Measurements from ENCODE around the gene GSTK1.

GSTK1 gene

DNA sequence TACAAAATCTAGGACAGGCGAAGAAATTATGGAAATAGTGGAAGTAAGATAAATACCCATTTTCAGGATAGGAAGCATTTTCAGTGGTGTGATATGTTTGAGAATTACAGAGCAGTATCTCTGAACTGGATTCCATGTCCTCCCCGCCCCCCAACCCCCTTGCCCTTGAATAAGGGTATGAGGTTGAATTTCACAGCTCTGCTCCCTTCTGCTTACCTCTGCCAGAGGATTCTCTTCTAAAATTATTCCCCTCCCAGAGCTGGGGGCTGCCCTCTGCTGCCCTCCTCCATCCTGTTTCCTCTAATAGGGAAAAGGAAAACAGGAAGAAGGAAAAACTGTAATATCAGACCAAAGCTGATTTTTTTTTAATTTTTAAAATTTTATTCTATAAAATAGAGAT, 45.4 kb downstream of the GSTK1 start:
- Histone ChIP-seq H3K9me2 (replicated peaks; ENCODE audit: control insufficient read depth, low read length) (no peaks in the 10 kb centered on the region), H3K36me3 (ENCODE audit: control insufficient read depth, low read length) (peaks cover 60% of the 10 kb centered on the region), H3K9me3 (ENCODE audit: control insufficient read depth, insufficient read depth, low read length) (no peaks in the 10 kb centered on the region), H3K27me3 (ENCODE audit: control insufficient read depth, low read length) (no peaks in the 10 kb centered on the region), H3K4me3 (ENCODE audit: low read length) (no peak overlapping the region), H3K4me1 (ENCODE audit: control insufficient read depth, low read length) (peaks cover 12% of the 10 kb centered on the region), H3K27ac (ENCODE audit: low read depth, low read length) (no peak overlapping the region), H3K4me2 (ENCODE audit: low read length) (no peak overlapping the region), H3F3A (ENCODE audit: control insufficient read depth, insufficient read depth) (peaks cover 7% of the 10 kb centered on the region; the same call in 1 of the 2 replicates), H4K20me1 (ENCODE audit: control insufficient read depth, insufficient read depth, low read depth, low read length) (peaks cover 7% of the 10 kb centered on the region; the same call in 1 of the 2 replicates), H3K79me2 (ENCODE audit: control insufficient read depth, low read length) (peaks cover 10% of the 10 kb centered on the region; the same call in 1 of the 2 replicates)
- no peak for TF ChIP-seq EZH2phosphoT487 (IDR thresholded peaks at IDR 0.05; ENCODE audit: borderline replicate concordance, low read length)
- TF ChIP-seq, protein P1, sequence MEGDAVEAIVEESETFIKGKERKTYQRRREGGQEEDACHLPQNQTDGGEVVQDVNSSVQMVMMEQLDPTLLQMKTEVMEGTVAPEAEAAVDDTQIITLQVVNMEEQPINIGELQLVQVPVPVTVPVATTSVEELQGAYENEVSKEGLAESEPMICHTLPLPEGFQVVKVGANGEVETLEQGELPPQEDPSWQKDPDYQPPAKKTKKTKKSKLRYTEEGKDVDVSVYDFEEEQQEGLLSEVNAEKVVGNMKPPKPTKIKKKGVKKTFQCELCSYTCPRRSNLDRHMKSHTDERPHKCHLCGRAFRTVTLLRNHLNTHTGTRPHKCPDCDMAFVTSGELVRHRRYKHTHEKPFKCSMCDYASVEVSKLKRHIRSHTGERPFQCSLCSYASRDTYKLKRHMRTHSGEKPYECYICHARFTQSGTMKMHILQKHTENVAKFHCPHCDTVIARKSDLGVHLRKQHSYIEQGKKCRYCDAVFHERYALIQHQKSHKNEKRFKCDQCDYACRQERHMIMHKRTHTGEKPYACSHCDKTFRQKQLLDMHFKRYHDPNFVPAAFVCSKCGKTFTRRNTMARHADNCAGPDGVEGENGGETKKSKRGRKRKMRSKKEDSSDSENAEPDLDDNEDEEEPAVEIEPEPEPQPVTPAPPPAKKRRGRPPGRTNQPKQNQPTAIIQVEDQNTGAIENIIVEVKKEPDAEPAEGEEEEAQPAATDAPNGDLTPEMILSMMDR (IDR thresholded peaks at IDR 0.05; ENCODE audit: low read depth, low read length, poor library complexity, severe bottlenecking) = no peak

DNA sequence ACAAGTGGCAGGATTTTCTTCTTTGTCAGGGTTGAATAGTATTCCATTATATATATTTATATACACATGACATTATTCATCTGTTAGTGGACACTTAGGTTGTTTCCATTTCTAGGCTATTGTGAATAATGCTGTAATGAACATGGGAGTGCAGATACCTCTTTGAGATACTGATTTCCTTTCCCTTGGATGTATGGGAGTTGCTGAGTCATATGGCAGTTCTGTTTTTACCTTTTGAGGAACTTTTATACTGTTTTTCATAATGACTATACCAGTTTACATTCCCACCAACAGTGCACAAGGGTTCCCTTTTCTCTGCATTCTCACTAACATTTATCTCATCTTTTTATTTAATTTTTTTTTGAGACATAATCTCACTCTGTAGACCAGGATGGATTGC, 50.9 kb downstream of the GSTK1 start:
- Histone ChIP-seq H3K9me3 (ENCODE audit: control insufficient read depth, insufficient read depth, low read length) (no peaks in the 10 kb centered on the region), H3K27me3 (ENCODE audit: control insufficient read depth, low read length) (no peaks in the 10 kb centered on the region), H3K79me2 (ENCODE audit: control insufficient read depth, low read length) (no peaks in the 10 kb centered on the region), H4K20me1 (ENCODE audit: control insufficient read depth, insufficient read depth, low read depth, low read length) (no peaks in the 10 kb centered on the region), H3K27ac (ENCODE audit: low read depth, low read length) (no peak overlapping the region), H3K4me2 (ENCODE audit: low read length) (no peak overlapping the region), H3K4me3 (ENCODE audit: low read length) (no peak overlapping the region), H3K9me2 (replicated peaks; ENCODE audit: control insufficient read depth, low read length) (no peaks in the 10 kb centered on the region), H3F3A (ENCODE audit: control insufficient read depth, insufficient read depth) (peaks cover 8% of the 10 kb centered on the region; the same call in 1 of the 2 replicates), H3K4me1 (ENCODE audit: control insufficient read depth, low read length) (peaks cover 12% of the 10 kb centered on the region), H3K36me3 (ENCODE audit: control insufficient read depth, low read length) (peaks cover 8% of the 10 kb centered on the region)
- no peak for TF ChIP-seq EZH2phosphoT487 (IDR thresholded peaks at IDR 0.05; ENCODE audit: borderline replicate concordance, low read length)
- TF ChIP-seq, protein P1 (IDR thresholded peaks at IDR 0.05; ENCODE audit: low read depth, low read length, poor library complexity, severe bottlenecking) = no peak

DNA sequence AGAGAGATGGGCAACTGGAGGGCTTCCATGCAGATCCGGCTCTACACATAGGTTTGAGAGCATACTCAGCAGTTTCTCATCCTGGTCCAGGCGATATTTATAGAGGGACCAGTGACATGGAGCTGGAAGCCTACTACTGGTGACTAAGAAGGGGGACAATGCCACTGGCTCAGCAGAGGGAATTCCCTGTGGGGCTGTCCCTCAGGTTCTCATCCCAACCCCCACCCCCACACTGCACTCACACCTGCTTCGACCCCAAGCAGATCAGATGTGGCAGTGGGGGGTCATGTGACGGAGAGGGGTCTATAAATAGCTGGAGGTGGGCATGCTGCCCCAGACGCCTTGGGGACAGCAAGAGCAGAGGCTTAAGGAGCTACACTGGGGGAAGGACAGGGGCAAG, 52.5 kb downstream of the GSTK1 start, which contains the start of gene CLCN1:
TSS of gene CLCN1 (plus strand) at position 336 of the 400 bp plus-strand sequence. CDS start 102 bp downstream, outside the sequence.
- H4K20me1 ChIP-seq (ENCODE audit: control insufficient read depth, insufficient read depth, low read depth, low read length) = no peaks in the 10 kb centered on the region
- no peaks in the 10 kb centered on the region for H3K4me1 ChIP-seq (ENCODE audit: control insufficient read depth, low read length)
- TF ChIP-seq EZH2phosphoT487 (IDR thresholded peaks at IDR 0.05; ENCODE audit: borderline replicate concordance, low read length) = no peak
- TF ChIP-seq, protein P1 (IDR thresholded peaks at IDR 0.05; ENCODE audit: low read depth, low read length, poor library complexity, severe bottlenecking) = no peak
- H3K9me2 ChIP-seq (replicated peaks; ENCODE audit: control insufficient read depth, low read length) = no peaks in the 10 kb centered on the region
- H3K27me3 ChIP-seq (ENCODE audit: control insufficient read depth, low read length) = no peaks in the 10 kb centered on the region
- H3K4me3 ChIP-seq (ENCODE audit: low read length) = no peak within 1 kb of the TSS
- no peaks in the 10 kb centered on the region for H3K79me2 ChIP-seq (ENCODE audit: control insufficient read depth, low read length)
- H3K36me3 ChIP-seq (ENCODE audit: control insufficient read depth, low read length) = no peaks in the 10 kb centered on the region
- no peak within 1 kb of the TSS for H3K4me2 ChIP-seq (ENCODE audit: low read length)
- no peak within 1 kb of the TSS for H3K27ac ChIP-seq (ENCODE audit: low read depth, low read length)
- H3K9me3 ChIP-seq (ENCODE audit: control insufficient read depth, insufficient read depth, low read length) = no peaks in the 10 kb centered on the region
- H3F3A ChIP-seq (ENCODE audit: control insufficient read depth, insufficient read depth) = peaks cover 4% of the 10 kb centered on the region; the same call in 1 of the 2 replicates
